NCI-H1417 (cell line): Measurements from ENCODE around the gene ZNF862.

Experiments used
- DNase-seq, 3 experiments: peaks; one replicate each; lab custom pipeline; 2025; lab: John Stamatoyannopoulos, UW

ZNF862 gene

DNA sequence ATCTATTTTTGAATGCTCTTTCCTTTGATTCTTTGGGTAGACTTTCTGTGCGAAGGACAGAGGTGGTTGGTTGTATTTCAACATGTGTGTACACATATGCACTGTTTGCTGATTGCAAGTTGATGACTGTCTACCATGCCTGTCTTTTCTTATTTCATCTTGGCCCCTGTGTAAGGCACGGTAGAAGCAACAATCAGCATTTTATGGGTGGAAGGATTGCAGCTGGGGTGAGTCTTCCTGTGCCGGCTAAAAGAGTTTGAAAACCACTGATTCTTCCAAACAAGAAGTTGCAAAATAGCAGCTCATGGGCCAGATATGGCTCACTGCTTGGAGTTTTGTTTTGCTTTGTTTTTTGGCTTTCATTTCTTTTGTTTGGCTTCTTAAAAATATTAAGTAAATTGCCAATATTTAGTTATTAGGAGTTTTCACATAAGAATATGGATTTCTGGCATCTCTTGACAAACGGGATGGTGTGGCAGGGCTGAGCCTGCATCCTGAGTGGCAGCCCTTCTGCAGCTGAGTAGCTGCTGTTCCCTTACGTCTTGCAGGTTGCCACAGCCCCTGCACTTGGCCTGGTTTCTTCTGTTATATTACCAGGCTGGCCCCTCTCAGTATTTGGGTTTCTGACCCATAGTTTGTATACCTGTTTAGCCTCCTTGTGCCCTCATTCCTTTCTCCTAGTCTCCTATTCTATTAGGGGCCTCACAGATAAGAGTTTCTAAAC is 7.2 kb downstream of the ZNF862 start:
- DNase-seq: no peak

DNA sequence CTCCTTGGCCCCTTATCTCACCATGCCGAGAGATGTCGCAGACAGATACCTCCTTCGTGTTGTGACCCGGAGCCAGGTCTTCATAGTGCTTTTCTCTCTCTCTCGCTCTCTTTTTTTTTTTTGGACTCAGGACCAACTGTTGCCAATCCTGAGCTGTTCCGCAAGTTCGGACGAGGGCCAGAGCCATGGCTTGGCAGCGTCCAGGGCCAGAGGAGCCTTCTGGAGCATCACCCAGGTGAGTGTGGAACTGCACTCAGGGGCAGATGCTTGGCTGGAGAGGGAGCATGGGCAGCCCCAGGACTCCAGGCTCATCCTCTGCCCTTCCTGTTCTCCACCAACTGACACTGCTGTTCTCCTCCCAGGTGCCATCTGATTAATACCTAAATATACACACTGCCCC is 7.8 kb downstream of the ZNF862 start:
- DNase-seq: no peak

DNA sequence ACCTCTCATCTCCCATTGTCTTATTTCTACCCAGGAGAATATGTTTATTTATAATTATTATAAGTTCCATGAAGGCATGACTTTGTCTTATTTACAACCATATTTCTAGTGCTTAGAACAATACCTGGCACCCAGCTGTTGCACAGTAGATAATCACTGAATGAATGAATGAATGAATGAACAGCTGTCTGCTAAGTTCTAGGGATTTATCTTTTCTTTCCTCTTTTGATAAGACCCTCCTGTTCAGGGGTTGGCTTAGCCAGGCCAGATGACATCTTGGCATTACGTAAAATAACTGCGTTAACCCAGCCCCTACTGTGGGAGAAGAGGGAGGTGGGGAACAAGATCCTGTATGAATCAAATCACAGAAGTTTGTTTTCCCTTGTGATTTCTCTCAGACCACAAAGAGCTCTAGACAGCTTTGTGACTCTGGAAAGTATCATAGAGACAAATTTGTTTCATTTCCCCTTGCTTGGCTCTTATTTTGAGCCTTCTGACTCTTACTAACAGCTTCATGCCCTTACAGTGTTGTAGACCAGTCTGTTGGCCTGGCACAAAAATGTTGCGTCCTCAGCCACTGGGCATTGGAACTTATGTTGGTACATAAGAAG is 8.4 kb downstream of the ZNF862 start:
- no peak for DNase-seq

DNA sequence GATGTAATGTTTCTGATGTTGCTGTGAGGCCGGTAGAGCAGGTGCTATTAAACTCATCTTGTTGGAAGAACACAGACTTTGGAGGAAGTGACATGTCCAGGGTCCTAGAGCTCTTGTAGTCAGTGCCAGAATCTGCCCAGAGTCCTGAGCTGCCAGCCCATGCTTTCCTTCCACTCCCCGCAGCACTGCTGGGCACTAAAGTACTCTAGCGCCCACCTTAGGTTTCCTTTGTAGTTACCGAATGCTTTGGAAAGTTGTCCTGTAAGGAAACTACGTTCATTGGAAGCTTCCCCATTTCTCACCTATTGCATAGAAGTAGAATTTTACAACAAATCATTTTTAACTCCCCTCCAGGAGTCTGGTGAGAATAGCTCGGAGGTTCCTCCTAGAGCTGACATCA is 11.0 kb downstream of the ZNF862 start:
- DNase-seq: no peak

DNA sequence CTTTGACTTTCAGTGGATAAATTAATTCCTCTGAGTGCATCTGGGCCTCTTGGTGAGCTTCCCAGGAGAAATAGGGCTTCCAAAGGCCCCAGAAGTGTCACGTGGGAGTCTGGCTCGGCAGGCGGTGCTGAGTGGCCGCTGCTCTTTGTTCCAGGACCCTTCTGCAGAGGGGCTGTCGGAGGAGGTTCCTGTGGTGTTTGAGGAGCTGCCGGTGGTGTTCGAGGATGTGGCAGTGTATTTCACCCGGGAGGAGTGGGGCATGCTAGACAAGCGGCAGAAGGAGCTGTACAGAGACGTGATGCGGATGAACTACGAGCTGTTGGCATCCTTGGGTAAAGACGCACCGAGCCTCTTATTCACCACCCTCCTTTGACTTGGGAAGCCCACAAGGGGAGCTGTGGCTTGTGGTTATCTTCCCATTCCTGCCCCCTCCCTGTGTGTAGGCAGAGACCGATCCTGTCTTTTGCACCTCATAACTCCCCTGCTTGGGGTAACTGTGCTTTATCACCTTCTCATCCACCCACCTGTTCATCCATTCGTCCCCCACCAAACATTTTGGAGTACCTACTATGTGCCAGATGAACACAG is 11.9 kb downstream of the ZNF862 start:
- no peak for DNase-seq

DNA sequence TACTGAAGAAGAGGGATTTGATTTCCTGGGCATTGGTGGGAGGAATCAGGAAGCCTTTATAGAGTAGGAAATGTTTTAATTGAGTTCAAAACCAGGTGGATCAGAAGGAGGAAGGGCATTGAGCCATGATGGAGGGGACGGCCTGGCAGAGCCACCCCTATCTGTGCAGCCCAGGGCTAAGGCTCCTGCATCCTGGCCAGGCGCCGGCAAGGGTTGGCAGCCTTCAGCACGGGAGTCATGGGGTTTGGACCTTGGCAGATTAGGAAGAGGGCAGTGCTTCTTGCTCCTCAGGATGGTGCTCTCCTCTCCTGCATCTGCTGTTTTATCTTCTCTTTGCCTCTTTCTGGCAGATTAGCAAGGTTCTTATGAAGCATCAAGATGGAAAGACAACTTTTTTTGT is 12.5 kb downstream of the ZNF862 start:
- DNase-seq: no peak

DNA sequence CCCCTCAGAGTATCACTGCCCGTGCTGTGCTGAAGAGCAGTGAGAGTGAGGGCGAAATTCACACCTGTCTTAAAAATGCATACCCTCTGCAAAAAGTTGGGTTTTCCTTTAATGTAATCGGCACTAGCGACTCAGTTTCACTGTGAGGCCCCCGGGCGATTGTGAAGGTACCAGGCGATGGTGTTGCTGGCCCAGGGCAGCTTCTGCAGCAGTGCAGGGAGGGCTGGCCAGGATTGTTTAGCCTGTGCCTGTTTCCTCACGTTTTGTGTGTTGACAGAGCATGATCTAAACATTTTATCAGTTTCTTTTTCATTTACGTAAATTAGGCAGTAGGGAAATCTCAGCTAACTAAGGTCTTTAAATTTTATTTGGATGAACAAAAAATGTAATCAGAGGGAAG is 13.3 kb downstream of the ZNF862 start:
- no peak for DNase-seq

DNA sequence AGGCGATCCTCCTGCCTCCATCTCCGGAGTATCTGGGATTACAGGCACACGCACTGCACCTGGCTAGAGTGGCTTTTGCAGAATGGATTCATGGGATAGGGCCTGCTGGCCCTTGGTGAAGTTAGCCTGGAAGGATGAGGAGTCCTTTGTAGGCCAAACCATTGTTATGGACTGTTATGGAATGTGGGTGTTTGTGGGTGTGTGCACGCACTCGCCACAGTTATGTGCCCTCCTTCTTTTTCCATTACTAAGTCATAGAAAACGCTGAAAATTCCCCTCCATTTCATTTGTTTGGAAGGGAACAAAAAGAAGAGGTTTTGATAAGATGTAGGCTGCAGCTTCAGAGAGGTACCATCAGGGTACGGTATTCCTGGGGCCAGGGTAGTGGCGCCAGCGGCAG is 15.0 kb downstream of the ZNF862 start:
- no peak for DNase-seq

DNA sequence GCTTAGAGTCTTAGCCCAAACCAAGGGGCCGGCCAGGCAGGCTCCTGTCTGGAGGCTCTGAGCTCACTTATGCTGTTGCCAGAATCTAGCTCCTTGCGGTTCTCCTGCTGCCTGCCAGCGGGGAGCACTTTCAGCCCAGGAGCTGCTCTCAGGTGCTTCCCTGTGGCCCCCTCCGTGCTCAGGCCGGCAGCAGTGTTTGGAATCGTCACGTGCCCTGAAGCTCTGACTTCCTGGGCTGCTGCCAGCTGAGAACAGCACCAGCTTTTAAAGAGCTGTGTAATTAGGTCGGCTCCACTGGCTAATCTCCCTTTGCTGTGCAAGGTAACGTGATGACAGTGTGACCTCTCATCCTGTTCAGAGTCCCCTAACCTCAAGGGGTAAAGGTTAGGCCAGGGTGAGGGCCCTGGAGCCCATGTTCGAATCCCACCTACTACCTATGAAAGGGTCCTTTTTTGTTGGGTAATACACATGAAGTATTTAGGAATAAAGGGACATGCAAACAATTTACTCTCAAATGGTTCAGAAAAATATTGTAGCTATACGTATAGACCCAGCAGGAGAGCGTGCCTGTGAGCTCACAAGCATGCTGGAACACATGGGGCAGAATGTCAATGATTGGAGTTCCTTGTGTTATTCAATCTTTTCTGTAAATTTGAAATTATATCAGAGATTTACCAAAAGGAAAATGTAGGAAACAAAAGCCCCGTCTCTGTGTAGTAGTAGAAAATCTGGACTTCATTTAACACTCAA is 16.6 kb downstream of the ZNF862 start:
- DNase-seq: peak; percentile 90 to 98 (median 91)

DNA sequence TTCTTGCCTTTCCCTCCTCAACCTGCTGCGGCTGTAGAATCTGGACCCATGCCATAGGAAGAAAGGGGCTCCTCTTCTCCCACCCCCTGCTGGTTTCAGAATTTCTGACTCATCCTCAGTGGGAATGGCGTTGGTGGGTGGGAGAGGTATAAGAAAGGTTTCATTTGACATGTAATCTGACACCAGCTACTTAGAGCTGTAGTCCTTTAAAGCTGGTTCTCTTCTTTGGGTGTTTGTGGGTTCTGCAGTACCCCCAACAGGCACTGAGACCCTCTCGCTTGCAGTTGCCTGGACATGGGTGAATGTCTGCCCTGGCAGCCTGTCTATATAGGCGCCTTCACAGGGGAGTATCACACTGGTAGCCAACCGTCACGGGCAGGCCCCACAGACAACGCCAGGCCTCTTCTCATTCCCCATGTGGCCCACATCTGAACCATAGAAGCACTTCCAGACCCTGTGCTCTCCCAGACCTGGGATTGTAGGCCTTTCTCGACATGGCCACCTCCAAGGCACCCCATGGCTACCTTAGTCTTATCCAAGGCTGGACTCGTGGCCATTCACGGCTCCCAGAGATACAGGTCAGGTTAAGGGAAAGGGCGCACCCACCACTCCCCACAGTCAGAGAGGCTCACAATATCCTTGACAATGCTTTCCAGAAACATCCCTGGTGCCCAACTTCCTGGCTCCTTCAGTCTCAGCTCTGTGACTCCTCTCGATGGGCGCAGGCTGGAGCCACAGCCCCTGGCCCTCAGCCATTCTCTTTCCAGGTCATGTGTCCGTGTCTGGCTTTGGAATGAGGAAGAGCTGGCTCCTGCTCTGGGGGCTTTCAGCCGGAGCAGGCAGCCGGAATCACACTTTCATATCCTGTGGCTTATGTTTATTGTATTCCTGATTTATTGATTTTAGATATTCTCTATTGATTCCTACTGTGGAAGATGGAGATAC is 17.5 kb downstream of the ZNF862 start:
- DNase-seq: peak; percentile 41 to 61 (median 46)

DNA sequence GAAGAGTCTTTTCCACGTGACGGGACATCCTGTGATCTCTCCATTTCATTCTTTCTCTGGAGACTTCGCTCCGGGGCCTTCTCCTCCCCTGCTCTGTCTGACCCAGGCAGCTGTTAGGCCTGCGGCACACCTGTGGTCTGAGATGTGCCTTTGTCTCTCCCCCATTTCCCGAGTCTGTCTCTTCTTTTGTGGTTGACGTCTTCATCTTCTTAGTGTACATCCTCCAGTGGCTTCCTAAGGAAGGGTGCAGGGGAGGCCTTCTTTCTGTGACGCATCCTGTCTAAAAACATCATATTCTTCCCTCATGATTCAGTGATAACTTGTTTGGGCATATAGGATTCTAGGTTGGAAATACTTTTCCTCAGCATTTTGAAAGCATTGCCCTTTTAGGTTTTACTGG is 18.4 kb downstream of the ZNF862 start:
- DNase-seq: no peak

DNA sequence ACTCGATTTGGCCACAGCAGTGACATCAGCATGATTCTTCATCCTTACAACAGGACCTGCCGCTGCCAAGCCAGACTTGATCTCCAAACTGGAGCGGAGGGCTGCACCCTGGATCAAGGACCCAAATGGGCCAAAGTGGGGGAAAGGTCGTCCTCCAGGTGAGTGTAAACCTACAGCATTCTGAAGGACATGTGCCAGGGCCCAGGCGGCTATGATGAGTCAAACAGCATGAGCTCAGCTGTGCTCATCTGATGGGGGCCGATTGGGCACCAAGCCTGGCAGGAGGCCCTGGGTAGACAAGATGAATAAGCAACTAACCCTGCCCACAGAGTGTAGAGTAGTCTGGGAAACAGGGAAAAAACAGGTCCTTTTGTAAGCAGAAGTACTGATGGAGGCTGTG is 21.2 kb downstream of the ZNF862 start:
- no peak for DNase-seq

DNA sequence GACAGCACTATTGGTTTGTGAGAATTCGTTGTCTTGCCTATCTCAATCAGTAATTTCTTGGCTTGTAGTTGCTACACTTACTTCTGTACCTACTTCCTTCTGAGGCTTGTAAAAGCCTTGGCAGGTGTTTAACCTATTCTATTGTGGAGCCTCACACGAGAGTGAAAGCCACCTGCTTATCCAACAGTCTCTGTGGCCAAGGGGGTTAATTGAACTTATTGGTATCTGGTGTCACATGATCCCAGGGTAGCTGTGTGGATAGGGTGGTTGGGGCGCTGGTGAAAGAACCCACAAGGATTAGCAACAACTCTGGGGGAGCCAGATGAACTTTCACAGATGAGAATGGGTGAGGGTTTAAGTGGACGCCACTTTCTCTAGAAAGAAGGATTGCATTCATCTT is 21.7 kb downstream of the ZNF862 start:
- DNase-seq: no peak

DNA sequence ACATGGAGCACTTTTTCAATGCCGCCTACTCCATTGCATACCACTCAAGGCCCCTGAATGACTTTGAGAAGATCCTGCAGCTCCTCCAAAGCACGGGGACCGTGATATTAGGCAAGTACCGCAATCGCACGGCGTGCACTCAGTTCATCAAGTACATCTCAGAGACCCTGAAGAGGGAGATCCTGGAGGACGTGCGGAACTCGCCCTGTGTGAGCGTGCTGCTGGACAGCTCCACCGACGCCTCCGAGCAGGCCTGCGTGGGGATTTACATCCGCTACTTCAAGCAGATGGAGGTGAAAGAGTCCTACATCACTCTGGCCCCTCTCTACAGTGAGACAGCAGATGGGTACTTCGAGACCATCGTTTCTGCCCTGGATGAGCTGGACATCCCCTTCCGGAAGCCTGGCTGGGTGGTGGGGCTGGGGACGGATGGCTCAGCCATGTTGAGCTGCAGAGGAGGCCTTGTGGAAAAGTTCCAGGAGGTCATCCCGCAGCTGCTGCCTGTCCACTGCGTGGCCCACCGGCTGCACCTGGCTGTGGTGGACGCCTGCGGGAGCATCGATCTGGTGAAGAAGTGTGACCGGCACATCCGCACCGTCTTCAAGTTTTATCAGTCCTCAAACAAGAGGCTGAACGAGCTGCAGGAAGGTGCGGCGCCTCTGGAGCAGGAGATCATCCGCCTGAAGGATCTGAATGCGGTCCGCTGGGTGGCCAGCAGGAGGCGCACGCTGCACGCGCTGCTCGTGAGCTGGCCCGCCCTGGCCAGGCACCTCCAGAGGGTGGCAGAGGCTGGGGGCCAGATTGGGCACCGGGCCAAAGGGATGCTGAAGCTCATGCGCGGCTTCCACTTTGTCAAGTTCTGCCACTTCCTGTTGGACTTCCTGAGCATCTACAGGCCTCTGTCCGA is 22.9 kb downstream of the ZNF862 start:
- DNase-seq: no peak

DNA sequence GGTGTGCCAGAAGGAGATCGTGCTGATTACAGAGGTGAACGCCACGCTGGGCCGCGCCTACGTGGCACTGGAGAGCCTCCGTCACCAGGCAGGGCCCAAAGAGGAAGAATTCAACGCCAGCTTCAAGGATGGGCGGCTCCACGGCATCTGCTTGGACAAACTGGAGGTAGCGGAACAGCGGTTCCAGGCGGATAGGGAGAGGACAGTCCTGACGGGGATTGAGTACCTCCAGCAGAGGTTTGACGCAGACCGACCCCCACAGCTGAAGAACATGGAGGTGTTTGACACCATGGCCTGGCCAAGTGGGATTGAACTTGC is 23.5 kb downstream of the ZNF862 start:
- no peak for DNase-seq

DNA sequence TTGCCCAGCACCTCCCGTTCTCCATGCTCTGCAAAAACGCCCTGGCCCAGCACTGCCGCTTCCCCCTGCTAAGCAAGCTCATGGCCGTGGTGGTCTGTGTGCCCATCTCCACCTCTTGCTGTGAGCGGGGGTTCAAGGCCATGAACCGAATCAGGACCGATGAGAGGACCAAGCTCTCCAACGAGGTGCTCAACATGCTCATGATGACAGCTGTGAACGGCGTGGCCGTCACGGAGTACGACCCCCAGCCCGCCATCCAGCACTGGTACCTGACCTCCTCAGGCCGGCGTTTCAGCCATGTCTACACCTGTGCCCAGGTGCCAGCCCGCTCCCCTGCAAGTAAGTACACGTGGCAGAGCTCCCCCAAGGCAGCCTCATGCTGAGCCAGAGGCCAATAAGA is 24.0 kb downstream of the ZNF862 start:
- no peak for DNase-seq

DNA sequence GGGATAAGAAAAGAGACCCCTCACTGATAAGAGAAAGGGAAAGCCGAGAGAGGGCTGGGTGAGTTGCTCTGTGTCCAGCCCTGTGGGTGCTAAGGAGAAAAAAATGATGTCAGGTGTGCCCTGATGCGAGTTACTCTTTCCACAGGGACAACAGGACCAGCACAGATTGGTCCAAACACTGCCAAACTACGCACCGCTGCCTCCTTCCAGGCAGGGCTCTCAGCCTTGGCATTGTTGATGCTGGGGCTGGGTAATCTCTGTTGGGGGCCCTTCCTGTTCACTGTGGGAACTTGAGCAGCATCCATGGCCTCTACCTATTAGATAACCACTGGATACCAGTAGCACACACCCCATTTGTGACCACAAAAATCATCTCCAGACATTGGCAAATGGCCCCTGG is 25.3 kb downstream of the ZNF862 start:
- no peak for DNase-seq

DNA sequence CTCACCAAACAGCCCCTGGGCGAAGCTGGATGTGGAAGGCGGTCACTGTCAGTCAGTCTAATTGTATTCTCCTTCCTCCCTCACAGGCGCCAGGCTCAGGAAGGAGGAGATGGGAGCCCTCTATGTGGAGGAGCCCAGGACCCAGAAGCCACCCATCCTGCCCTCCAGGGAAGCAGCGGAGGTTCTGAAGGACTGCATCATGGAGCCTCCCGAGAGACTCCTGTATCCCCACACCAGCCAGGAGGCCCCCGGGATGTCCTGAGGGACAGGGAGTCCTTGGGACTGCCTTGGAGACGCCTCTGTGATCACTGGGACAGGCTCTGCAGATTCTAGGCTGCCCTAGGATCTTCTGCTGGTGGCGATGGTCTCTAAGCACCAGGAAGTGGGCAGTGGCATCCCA is 25.8 kb downstream of the ZNF862 start:
- DNase-seq: no peak

DNA sequence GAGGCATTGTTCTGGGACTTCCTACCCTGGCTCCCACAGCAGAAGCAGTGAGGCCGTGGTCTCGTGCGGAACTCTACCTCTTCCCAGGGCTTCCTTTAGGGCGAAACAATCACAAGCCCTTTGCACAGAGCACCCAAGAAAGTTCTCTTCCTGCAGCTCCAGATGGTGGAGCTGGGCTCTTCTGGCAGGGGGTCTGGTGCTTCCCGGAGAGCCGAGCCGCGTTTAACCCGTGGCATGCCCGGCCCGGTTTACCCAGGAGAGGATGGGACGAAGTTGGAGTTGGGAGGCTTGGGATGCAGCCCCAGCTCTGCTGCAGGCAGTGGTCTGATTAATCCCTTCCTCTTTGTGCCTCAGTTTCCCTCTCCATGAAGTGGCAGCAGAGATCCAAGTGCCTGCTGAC is 26.6 kb downstream of the ZNF862 start:
- no peak for DNase-seq

DNA sequence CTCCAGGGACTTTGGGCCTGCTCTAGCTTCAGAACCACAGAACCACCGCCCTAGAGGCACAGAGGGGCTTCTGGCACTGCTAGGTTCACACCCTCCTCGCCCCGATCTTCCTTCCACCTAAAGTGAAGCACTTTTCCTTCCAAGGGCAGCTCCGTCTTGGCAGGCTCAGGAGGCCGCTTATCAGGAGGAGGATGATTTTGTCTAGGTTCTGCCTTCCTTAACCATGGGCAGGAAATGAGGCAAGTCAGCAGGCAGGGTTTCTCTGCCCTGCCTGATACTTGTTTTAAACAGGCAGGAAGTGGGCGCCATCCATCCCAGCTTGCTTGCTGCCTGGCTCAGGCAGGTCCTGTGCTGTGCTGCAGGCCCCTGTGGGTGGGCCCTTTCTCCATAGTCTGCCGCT is 27.3 kb downstream of the ZNF862 start:
- no peak for DNase-seq
